Breast epithelium (tissue), 3 donors: ENCODE data around the gene CDH4.

ENCODE experiments used
- POLR2A ChIP-seq: fragments of 450-650 bp; IDR thresholded peaks from one replicate; pipeline ENCODE4 v1.6.1; 2016; ENCODE audit warnings: antibody characterized with exemption, mild to moderate bottlenecking, moderate library complexity
- POLR2AphosphoS5 ChIP-seq, 3 donors: sonication (generic); formaldehyde crosslinking; IDR thresholded peaks; one replicate each; pipeline ENCODE4 v1.6.1; 2017; ENCODE audit warnings: antibody characterized with exemption in 3 of 3
- TF ChIP-seq, protein P1 (sequence below), 3 donors: fragments of 450-650 bp; IDR thresholded peaks; one replicate each; pipeline ENCODE4 v1.5.1; 2016 to 2017; ENCODE audit warnings: antibody characterized with exemption in 3 of 3, mild to moderate bottlenecking in 3 of 3, moderate library complexity in 3 of 3

DNA sequence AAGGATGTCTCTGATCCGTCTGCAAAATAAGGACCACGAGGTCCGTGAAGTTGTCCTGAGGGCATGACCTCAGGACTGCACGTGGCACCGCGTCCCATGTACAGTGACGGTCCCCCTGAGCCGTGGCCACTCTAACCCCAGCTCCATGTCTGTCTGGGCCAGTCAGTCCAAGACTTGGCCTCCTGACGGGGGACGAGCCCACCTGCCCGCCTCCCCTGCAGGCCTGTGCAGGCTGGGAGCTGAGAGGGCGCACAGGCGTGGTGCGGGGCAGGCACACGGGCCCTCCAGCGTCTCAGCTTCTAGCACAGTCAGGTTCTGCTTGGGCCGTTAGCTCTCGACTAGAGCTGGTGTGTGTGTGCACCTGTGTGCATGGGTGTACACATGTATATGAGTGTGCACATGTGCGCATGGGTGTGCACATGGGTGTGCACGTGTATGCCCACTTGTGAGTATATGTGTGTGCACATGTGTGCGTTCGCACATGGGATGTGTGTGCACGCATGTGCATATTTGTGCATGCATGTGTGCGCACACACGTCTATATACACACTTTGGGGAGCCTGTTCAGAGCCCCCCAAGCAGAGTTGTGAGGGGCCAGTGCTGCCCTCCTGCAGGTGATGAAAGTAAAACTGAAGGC, 506.6 kb downstream of the CDH4 start:
- TF ChIP-seq, protein P1, sequence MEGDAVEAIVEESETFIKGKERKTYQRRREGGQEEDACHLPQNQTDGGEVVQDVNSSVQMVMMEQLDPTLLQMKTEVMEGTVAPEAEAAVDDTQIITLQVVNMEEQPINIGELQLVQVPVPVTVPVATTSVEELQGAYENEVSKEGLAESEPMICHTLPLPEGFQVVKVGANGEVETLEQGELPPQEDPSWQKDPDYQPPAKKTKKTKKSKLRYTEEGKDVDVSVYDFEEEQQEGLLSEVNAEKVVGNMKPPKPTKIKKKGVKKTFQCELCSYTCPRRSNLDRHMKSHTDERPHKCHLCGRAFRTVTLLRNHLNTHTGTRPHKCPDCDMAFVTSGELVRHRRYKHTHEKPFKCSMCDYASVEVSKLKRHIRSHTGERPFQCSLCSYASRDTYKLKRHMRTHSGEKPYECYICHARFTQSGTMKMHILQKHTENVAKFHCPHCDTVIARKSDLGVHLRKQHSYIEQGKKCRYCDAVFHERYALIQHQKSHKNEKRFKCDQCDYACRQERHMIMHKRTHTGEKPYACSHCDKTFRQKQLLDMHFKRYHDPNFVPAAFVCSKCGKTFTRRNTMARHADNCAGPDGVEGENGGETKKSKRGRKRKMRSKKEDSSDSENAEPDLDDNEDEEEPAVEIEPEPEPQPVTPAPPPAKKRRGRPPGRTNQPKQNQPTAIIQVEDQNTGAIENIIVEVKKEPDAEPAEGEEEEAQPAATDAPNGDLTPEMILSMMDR (IDR thresholded peaks at IDR 0.05) = no peak
- no peak for TF ChIP-seq POLR2AphosphoS5 (IDR thresholded peaks at IDR 0.05)
- TF ChIP-seq POLR2A = no peak
